GM21515 (cell line): ENCODE data around the gene WDR44.

ENCODE experiments used
- ATAC-seq: cut with Tn5 transposase; IDR thresholded peaks from one replicate; pipeline ENCODE4 v1.9.1; 2021; ENCODE audit not compliant: unreplicated experiment

The WDR44 gene

GRCh38 chrX:118355225-118355920 is 9.5 kb downstream of the WDR44 start:
- no peak for ATAC-seq

- ATAC-seq: no peak
Observed at GRCh38 chrX:118356154-118356701, 10.3 kb downstream of the WDR44 start.

GRCh38 chrX:118360429-118361125 is 14.7 kb downstream of the WDR44 start:
- no peak for ATAC-seq

GRCh38 chrX:118364261-118364660 is 18.4 kb downstream of the WDR44 start:
- no peak for ATAC-seq

GRCh38 chrX:118367338-118367737 is 21.4 kb downstream of the WDR44 start:
- ATAC-seq: no peak

- no peak for ATAC-seq
Observed at GRCh38 chrX:118368398-118368797, 22.5 kb downstream of the WDR44 start.

GRCh38 chrX:118370921-118371624 is 25.2 kb downstream of the WDR44 start:
- ATAC-seq: no peak

GRCh38 chrX:118373538-118373937 is 27.6 kb downstream of the WDR44 start:
- no peak for ATAC-seq

- ATAC-seq: no peak
Observed at GRCh38 chrX:118383120-118383519, 37.2 kb downstream of the WDR44 start.

GRCh38 chrX:118392716-118393115 is 46.8 kb downstream of the WDR44 start:
- ATAC-seq: no peak

GRCh38 chrX:118396113-118396512 is 50.2 kb downstream of the WDR44 start:
- ATAC-seq: no peak

- ATAC-seq: no peak
Observed at GRCh38 chrX:118418811-118419251, 72.9 kb downstream of the WDR44 start.

GRCh38 chrX:118420462-118420861 is 74.6 kb downstream of the WDR44 start:
- ATAC-seq: peak; percentile 67

- ATAC-seq: no peak
Observed at GRCh38 chrX:118423558-118423957, 77.7 kb downstream of the WDR44 start.

- ATAC-seq: no peak
Observed at GRCh38 chrX:118432799-118433198, 86.9 kb downstream of the WDR44 start.

- no peak for ATAC-seq
Observed at GRCh38 chrX:118437283-118437682, 91.4 kb downstream of the WDR44 start.

- no peak for ATAC-seq
Observed at GRCh38 chrX:118448273-118448783, 102.4 kb downstream of the WDR44 start.

- no peak for ATAC-seq
Observed at GRCh38 chrX:118455013-118455412, 109.1 kb downstream of the WDR44 start.

GRCh38 chrX:118459494-118459893 is 113.6 kb downstream of the WDR44 start:
- ATAC-seq: no peak

- ATAC-seq: no peak
Observed at GRCh38 chrX:118464501-118464900, 118.6 kb downstream of the WDR44 start.

- no peak for ATAC-seq
Observed at GRCh38 chrX:118468122-118468521, 122.2 kb downstream of the WDR44 start.
